T-helper 2 cell treated with Interferon-gamma antibody and Interleukin-4, amounts not matched to agents 5 μg/mL and 100 μg/mL, for 36 hours (primary cell): ENCODE measurements around the gene TNFAIP8L1.
A peak's percentile ranks its signal among the peaks of the same experiment; 100 is the strongest.
"Not testable (repeated sequence)": the region's sequence is repeated elsewhere in the genome, so short reads cannot be mapped to it uniquely, and the experiment has no call there.

ENCODE experiments used
- DNase-seq: peaks from one replicate; pipeline ENCODE4 v3.0.0; 2021; ENCODE audit warnings: low spot score
- H3K27ac Mint-ChIP-seq: one replicate; pipeline ENCODE4 v1.8.0; 2021; ENCODE audit warnings: mild to moderate bottlenecking, mixed read lengths
- H3K27me3 Mint-ChIP-seq: one replicate; pipeline ENCODE4 v1.8.0; 2021; ENCODE audit warnings: low read depth, mixed read lengths
- H3K36me3 Mint-ChIP-seq: one replicate; pipeline ENCODE4 v1.8.0; 2021; ENCODE audit warnings: low read depth, mixed read lengths
- H3K4me1 Mint-ChIP-seq: one replicate; pipeline ENCODE4 v1.8.0; 2021; ENCODE audit warnings: low read depth, mixed read lengths
- H3K4me3 Mint-ChIP-seq: one replicate; pipeline ENCODE4 v1.8.0; 2022; ENCODE audit warnings: mild to moderate bottlenecking, moderate library complexity, mixed read lengths
- H3K9me3 Mint-ChIP-seq: one replicate; pipeline ENCODE4 v1.8.0; 2021; ENCODE audit warnings: mixed read lengths

TNFAIP8L1 gene

DNA sequence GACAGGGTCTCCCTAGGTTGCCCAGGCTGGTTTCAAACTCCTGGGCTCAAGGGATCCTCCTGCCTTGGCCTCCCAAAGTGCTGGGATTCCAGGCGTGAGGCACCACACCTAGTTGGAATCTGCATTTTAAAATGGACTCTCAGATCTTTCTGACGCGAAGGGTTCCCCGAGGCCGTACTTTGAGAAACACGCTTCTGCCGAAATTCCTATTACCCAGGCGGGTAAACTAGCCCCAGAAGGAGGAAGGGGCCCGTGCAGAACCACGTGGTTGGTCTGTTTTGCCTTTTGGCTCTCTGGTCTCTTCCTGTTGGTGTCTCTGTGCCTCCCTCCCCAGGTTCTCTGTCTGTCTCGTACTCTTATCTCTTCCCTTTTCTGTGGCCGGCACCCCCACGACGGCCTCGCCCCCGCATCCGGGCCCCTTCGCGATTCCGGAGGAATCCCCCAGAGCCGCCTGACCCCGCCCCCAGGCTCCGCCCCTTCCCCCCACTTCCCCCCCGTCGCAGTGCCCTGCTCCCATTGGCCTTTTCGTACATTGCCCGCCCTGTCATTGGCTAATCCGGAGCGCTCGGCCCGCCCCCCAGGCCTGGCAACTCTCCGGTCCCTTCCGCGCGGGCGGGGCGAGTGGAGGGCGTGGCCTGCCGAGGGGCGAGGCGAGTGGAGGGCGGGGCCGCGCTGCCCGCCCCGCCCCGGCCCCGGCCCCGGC is at the start of gene TNFAIP8L1:
Gene TNFAIP8L1, plus strand, starts transcription at position 689 of the 703 bp plus-strand sequence. CDS start 12,354 bp downstream, outside the sequence.
- Mint-ChIP-seq H3K9me3 (no peaks in the 10 kb centered on the region), H3K36me3 (peaks cover 2% of the 10 kb centered on the region), H3K4me1 (peaks cover 22% of the 10 kb centered on the region), H3K27ac (peak within 1 kb of the TSS; percentile 98), H3K4me3 (peak within 1 kb of the TSS; percentile 99), H3K27me3 (no peaks in the 10 kb centered on the region)
- peak; percentile 97 for DNase-seq

DNA sequence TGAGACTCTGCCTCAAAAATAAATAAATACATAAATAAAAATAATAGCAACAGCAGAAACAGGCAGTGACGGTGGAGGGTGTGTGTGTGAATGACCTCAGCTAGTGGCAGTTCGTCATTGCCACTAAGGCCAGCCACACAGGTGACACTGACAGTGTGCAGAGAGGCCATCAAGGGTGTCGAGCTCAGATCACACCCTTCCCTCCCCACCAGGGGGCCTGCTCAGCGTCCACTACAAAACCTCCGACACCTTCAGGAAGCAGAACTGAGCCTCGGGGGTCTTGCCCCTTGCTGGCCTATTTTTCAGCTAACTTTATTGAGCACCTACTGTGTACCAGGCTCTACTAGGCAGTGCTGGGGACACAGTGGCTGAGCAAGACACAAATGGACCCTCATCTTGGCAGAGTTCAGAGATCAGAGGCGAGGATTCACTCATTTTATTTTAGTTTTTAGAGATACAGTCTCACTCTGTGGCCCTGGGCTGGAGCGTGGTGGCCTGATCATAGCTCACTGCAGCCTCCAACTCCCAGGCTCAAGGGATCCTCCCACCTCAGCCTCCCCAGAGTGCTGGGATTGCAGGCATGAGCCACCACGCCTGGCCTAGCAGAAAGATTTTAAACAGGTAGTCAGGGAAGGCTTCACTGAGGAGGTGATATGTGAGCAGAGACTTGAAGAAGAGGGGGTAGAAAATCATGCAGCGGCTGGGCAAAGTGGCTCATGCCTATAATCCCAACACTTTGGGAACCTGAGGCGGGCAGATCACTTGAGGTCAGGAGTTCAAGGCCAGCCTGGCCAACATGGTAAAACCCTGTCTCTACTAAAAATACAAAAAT is 49.5 kb upstream of the TNFAIP8L1 start:
- Mint-ChIP-seq H3K4me3 (no peak overlapping the region), H3K27ac (no peak overlapping the region), H3K27me3 (peaks cover 48% of the 10 kb centered on the region), H3K36me3 (no peaks in the 10 kb centered on the region), H3K9me3 (no peaks in the 10 kb centered on the region), H3K4me1 (no peaks in the 10 kb centered on the region)
- DNase-seq, result peak; percentile 7

DNA sequence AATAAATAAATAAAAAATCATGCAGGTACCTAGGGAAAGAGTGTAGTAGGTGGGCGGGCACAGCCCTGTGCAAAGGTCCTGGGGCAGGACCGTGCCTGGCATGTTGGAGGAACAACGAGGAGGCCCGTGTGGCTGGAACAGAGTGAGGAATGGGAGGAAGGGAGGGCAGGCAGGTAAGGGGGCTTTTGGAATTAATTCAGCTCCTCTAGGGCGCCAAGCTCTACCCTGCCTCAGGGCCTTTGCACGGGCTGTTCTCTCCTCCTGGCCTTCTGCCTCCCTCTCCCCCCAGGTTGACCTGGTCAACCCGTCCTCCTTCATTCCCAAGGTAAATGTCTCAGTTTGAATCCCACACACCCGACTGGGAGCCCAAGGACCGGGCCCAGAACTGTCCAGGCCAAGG is 48.8 kb upstream of the TNFAIP8L1 start:
- no peak for DNase-seq
- Mint-ChIP-seq H3K36me3 (no peaks in the 10 kb centered on the region), H3K4me3 (no peak overlapping the region), H3K9me3 (no peaks in the 10 kb centered on the region), H3K4me1 (no peaks in the 10 kb centered on the region), H3K27ac (no peak overlapping the region), H3K27me3 (peaks cover 44% of the 10 kb centered on the region)

DNA sequence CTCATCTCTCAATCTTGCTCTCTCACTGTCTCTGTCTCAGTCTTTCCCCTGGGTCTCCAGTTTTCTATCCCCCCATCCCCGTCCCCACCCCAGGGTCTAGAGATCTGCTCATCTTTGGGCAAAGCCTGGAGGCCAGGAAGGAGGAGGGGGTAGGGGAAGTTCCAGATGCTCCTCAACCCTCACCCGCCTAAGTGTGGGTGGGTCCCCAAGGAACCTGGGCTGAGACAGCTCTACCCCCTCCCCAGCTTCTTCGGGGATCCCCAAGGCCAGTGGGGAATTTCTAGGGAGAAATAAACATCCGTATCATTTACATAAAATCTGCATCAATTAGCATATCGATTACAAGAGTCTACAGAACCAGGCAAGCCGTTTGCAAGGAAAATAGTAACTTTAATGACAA is 48.0 kb upstream of the TNFAIP8L1 start:
- Mint-ChIP-seq H3K4me3 (no peak overlapping the region), H3K9me3 (no peaks in the 10 kb centered on the region), H3K27ac (no peak overlapping the region), H3K27me3 (peaks cover 36% of the 10 kb centered on the region), H3K4me1 (no peaks in the 10 kb centered on the region), H3K36me3 (no peaks in the 10 kb centered on the region)
- DNase-seq, result no peak

DNA sequence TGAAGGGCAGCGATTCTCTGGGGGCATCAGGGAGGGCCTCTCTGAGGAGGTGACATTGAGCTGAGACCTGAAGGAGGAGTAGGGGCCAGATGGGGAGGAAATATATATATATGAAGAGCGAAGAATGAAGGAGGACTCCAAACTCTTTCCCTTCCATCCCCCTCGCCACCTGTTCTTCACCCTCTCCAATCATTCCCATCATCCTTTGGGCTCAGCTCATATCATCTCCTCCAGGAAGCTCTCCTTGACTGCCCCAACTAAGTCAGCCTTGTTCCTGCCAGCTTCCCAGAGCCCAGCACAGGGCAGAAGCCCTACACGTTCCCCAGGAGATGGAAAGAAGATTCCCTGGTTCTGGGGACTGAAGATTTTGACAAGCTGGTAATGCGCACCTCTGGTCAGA is 46.9 kb upstream of the TNFAIP8L1 start:
- no peaks in the 10 kb centered on the region for H3K9me3 Mint-ChIP-seq
- H3K4me1 Mint-ChIP-seq, result no peaks in the 10 kb centered on the region
- peaks cover 42% of the 10 kb centered on the region for H3K27me3 Mint-ChIP-seq
- H3K27ac Mint-ChIP-seq, result no peak overlapping the region
- no peaks in the 10 kb centered on the region for H3K36me3 Mint-ChIP-seq
- no peak overlapping the region for H3K4me3 Mint-ChIP-seq
- no peak for DNase-seq

DNA sequence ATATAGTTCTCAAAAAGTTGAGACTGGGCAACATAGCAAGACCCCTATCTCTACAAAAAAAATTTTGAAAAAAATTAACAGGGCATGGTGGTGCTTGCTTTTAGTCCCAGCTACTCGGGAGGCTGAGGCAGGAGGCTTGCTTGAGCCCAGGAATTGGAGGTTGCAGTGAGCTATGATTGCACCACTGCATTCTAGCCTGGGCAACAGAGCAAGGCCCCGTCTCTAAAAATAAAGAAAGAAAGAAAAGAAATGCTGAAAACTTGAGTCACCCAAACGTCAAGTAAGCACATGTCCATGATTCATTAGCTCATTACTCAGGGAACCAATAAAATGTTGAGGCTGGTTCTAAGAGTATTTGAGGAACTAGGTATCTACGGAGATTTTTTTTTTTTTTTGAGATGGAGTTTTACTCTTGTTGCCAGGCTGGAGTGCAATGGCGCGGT is 45.9 kb upstream of the TNFAIP8L1 start:
- Mint-ChIP-seq H3K27me3 (peaks cover 40% of the 10 kb centered on the region), H3K4me3 (no peak overlapping the region), H3K9me3 (no peaks in the 10 kb centered on the region), H3K36me3 (no peaks in the 10 kb centered on the region), H3K27ac (no peak overlapping the region), H3K4me1 (no peaks in the 10 kb centered on the region)
- no peak for DNase-seq

DNA sequence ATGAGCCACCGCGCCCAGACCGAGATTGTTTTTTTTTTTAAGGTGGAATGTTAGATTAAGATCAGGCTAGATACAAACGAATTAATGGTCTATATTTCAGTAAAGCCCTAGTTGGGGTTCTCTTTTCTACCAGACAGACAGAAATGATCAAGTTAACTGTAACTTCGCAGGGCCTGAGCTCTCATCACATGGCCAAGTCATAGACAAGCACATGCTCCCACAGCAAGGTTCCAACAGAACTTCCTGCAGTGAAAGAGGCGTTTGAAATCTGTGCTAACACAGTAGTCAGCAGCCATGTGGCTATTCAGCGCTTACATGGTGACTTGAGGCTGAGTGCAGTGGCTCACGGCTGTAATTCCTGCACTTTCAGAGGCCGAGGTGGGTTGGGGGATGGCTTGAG is 45.1 kb upstream of the TNFAIP8L1 start:
- Mint-ChIP-seq H3K4me1 (peaks cover 2% of the 10 kb centered on the region), H3K27me3 (peaks cover 45% of the 10 kb centered on the region), H3K36me3 (no peaks in the 10 kb centered on the region), H3K9me3 (no peaks in the 10 kb centered on the region), H3K27ac (no peak overlapping the region), H3K4me3 (no peak overlapping the region)
- no peak for DNase-seq

DNA sequence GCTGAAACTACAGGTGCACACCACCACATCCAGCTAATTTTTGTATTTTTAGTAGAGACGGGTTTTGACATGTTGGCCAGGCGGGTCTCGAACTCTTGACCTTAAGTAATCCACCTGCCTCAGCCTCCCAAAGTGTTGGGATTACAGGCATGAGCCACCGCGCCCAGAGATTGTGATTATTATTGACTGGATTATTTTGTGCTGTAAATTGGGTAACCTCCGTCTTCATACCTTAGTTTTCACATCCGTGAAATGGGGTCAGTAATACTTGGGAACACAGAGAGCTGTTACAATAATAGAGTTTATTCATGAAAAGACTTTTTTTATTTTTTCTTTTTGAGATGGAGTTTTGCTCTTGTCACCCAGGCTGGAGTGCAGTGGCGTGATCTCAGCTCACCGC is 44.2 kb upstream of the TNFAIP8L1 start:
- H3K9me3 Mint-ChIP-seq, H3K27ac Mint-ChIP-seq, H3K4me3 Mint-ChIP-seq, DNase-seq, H3K4me1 Mint-ChIP-seq, H3K36me3 Mint-ChIP-seq: not testable (repeated sequence)
- H3K27me3 Mint-ChIP-seq, result peaks cover 50% of the 10 kb centered on the region

DNA sequence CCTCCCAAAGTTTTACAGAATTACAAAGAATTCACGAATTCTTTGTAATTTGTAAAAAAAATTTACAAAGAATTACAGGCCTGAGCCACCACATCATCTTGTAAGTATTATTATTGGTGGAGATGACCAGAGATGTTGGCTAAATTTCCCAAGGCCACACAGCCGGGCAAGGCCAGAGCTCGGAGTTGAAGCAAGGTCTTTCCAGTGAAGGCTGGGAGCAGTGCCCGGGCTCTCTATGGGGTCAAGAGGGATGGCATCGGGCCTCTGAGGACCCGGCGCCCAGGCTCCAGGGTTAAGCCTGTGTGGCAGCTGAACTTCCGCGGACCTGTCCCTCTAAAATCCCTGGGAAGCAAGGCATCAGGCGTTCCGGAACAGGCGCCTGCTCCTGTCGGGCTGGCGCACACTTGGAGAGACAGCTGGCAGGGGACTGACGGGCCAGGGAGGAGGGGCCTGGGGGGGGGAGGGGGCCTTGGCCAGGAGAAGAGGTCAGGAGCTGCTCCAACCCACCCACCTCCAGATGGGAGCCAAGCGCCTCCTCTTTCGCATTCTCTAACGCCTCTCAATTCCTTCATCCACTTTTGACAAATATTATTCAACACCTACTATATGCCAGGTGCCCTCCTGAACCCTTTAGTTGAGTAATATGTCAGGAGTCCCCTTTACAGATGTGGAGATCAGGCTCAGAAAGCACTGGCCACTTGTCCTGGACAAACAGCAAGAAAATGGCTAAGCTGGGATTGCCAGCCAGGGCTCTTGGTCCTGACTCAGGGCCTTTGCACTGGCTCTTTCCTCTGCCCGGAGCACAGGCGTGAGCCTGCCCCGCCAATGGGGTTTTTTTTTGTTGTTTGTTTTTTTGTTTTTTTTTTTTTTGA is 43.0 kb upstream of the TNFAIP8L1 start:
- no peaks in the 10 kb centered on the region for H3K9me3 Mint-ChIP-seq
- no peak overlapping the region for H3K4me3 Mint-ChIP-seq
- DNase-seq, result no peak
- H3K27ac Mint-ChIP-seq, result no peak overlapping the region
- H3K4me1 Mint-ChIP-seq, result peaks cover 2% of the 10 kb centered on the region
- peaks cover 44% of the 10 kb centered on the region for H3K27me3 Mint-ChIP-seq
- no peaks in the 10 kb centered on the region for H3K36me3 Mint-ChIP-seq

DNA sequence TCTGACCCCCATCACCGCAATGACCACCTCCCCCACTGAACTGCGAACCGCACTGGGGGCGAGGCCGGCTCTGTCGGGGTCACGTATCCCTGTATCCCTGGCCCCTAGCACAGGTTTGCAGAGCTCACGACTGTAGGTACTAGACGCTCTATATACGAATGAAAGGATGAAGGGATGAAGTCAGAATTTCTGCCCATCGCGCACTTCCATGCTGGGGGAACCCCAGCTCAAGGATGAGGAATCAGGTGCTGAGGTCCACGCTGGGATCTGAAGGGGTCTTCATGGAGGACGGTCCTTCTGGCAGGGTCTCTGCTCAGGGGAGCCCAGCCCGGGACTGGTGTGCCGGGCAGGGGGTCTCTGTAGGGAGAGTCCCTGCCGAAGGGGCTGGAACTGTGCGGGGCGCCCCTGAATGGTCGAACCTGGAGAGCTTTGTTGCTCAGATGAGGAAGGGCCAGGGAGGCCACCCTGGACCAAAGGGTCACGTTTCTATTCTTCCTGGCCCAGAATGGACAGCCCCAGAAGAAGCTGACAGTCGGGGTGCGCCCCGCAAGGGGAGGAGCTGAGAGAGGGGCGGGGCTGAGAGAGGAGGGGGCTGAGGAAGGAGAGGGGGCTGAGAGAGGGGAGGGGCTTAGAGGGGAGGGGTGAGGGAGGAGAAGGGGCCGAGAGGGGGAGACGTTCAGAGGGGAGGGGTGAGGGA is 41.9 kb upstream of the TNFAIP8L1 start:
- DNase-seq, result no peak
- Mint-ChIP-seq H3K4me1 (peaks cover 2% of the 10 kb centered on the region), H3K27me3 (peaks cover 37% of the 10 kb centered on the region), H3K9me3 (no peaks in the 10 kb centered on the region), H3K36me3 (no peaks in the 10 kb centered on the region), H3K4me3 (no peak overlapping the region), H3K27ac (no peak overlapping the region)

DNA sequence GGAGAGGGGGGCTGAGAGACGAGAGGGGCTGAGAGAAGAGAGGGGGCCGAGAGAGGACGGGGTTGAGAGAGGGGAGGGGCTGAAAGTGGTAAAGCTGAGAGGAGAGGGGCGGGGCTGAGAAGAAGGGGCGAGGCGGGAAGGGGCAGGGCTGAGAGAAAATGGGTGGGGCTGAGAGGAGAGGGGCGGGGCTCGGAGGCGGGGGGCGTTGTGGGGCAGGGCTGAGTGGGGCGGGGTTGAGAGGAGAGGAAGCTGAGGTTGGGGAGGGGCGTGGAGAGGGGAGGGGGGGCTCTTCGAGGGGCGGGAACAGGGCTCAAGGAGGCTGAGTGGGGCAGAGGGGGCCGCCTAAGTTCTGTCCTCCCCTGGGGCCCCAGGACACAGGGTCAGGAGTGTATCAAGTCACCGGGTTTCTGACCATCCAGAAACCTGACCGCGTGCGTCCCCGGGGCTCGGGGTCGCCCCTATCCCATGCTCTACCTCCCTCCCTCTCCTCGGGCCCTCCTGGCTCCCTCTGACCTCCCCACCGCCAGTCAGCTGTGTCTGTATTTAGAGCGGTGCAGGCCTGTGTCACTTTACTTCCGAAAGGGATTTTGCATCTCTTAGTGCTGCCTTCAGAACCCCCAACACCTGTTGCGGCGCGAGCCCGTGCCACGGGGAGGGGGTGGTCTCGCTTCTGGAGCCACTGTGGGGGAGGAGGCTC is 41.2 kb upstream of the TNFAIP8L1 start:
- H3K9me3 Mint-ChIP-seq, result no peaks in the 10 kb centered on the region
- DNase-seq, result peak; percentile 5
- no peak overlapping the region for H3K27ac Mint-ChIP-seq
- no peaks in the 10 kb centered on the region for H3K36me3 Mint-ChIP-seq
- H3K4me3 Mint-ChIP-seq, result peak overlapping the region; percentile 40
- peaks cover 33% of the 10 kb centered on the region for H3K27me3 Mint-ChIP-seq
- peaks cover 2% of the 10 kb centered on the region for H3K4me1 Mint-ChIP-seq

DNA sequence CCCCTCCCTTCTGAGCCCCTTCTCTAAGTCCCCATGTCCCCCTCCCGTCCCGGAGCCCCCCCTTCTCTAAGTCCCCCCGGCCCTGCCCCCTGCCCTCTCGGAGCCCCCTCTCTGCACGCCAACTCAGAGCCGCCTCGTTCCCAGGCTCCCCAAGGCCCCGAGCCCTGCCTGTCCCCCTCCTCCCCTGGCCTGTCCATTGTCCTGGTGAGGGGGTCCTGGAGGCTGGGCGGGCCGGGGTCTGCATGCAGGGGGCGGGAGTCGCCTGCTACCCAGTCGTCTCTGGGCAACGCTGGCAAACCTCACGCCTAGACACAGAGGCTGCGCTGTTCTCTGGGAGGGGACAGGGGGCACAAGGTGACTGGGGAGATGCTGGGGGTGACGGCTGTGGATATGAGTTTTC is 40.6 kb upstream of the TNFAIP8L1 start:
- Mint-ChIP-seq H3K27me3 (peaks cover 33% of the 10 kb centered on the region), H3K36me3 (no peaks in the 10 kb centered on the region), H3K4me3 (peak overlapping the region; percentile 40), H3K9me3 (no peaks in the 10 kb centered on the region), H3K4me1 (peaks cover 2% of the 10 kb centered on the region), H3K27ac (no peak overlapping the region)
- DNase-seq, result no peak

DNA sequence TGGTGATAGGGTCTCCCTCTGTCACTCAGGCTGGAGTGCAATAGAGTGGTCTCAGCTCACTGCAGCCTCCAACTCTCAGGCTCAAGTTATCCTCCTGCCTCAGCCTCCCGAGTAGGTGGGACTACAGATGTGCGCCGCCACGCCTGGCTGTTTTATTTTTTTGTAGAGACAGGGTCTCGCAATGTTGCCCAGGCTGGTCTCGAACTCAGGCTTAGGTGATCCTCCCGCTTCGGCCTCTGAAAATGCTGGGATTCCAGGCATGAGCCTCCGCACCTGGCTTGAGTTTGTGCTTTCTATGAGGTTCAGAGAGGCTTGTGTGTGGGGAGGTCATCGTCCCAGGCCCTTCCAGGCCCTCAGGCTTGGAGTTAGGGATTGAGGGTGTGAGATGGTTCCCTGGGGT is 39.2 kb upstream of the TNFAIP8L1 start:
- Mint-ChIP-seq H3K36me3 (no peaks in the 10 kb centered on the region), H3K4me1 (peaks cover 2% of the 10 kb centered on the region), H3K27ac (no peak overlapping the region), H3K4me3 (no peak overlapping the region), H3K27me3 (peaks cover 27% of the 10 kb centered on the region), H3K9me3 (no peaks in the 10 kb centered on the region)
- no peak for DNase-seq
